Sigmoid colon (tissue), 7 donors: Measurements from ENCODE around the gene ARHGAP22. TPM values are rescaled to one million over a fixed set of nuclear protein-coding genes. Genes with fewer than 3 reads are reported as not detected.

ENCODE experiments used
- DNase-seq: peaks from one replicate; pipeline ENCODE4 v3.0.0-alpha.2; 2019
- H3K27ac ChIP-seq, 4 donors: fragments of 200-600 bp; sonication (generic); one replicate each; pipeline ENCODE4 v1.5.1; 2016 to 2019; ENCODE audit warnings: mild to moderate bottlenecking in 1 of 4
- H3K27me3 ChIP-seq, 3 donors: fragments of 200-600 bp; sonication (generic); one replicate each; pipeline ENCODE4 v1.5.1; 2019; ENCODE audit warnings: mild to moderate bottlenecking in 1 of 3
- H3K36me3 ChIP-seq, 4 donors: fragments of 200-600 bp; sonication (generic); one replicate each; pipeline ENCODE4 v1.5.1; 2016 to 2019
- H3K4me1 ChIP-seq, 4 donors: fragments of 200-600 bp; sonication (generic); one replicate each; pipeline ENCODE4 v1.5.1; 2017 to 2019
- H3K4me3 ChIP-seq, 4 donors: fragments of 200-600 bp; sonication (generic); one replicate each; pipeline ENCODE4 v1.5.1; 2017 to 2019; ENCODE audit warnings: mild to moderate bottlenecking in 2 of 4, moderate library complexity in 1 of 4
- H3K9me3 ChIP-seq, 4 donors: fragments of 200-600 bp in 3 of 4; sonication (generic) in 3 of 4; one replicate each; pipeline versions ENCODE4 v1.5.1 to v1.6.1; 2013 to 2019
- EP300 ChIP-seq, 4 donors: sonication (generic); formaldehyde crosslinking; IDR thresholded peaks; one replicate each; pipeline ENCODE4 v1.6.1; 2017; ENCODE audit warnings: antibody characterized with exemption in 4 of 4
- POLR2A ChIP-seq, 2 donors: fragments of 450-650 bp; IDR thresholded peaks; one replicate each; pipeline ENCODE4 v1.6.1; 2016; ENCODE audit warnings: antibody characterized with exemption in 2 of 2, mild to moderate bottlenecking in 2 of 2, moderate library complexity in 2 of 2
- POLR2AphosphoS5 ChIP-seq, 4 donors: sonication (generic); formaldehyde crosslinking; IDR thresholded peaks; one replicate each; pipeline ENCODE4 v1.6.1; 2017; ENCODE audit warnings: antibody characterized with exemption in 4 of 4
- WGBS, 2 donors: extraction: QIAGEN DNeasy Blood & Tissue Kit; methylation state at CpG; one replicate each; pipeline ENCODE4 v1.1.7; 2013; 5-methylcytosine and 5-hydroxymethylcytosine counted together
- intact Hi-C: fragments of 100-400 bp; cut with DNase I; formaldehyde crosslinking; loops from one replicate; pipeline ENCODE4 v1.15.1; 2023
- polyA plus RNA-seq, 3 donors: library from polyadenylated mRNA; stranded (reverse); fragments of 200-250 nt; gene quantifications; one replicate each; pipeline ENCODE4 v1.2.3, GENCODE V29; 2013
- total RNA-seq, 4 donors: library from RNA; depleted of rRNA; stranded (reverse); fragments of >200 nt; gene quantifications; one replicate each; pipeline ENCODE4 v1.1.0, GENCODE V29; 2016
- TF ChIP-seq, protein P1 (sequence below), 4 experiments: fragments of 450-650 bp in 3 of 4; fragments of 200-600 bp in 1 of 4; IDR thresholded peaks; one replicate each; pipeline ENCODE4 v1.5.1; 2016 to 2019; ENCODE audit warnings: antibody characterized with exemption in 4 of 4, mild to moderate bottlenecking in 3 of 4, moderate library complexity in 2 of 4
- donor health status: healthy with polysubstance abuse.
- donor health status: Bipolar disorder and iron deficiency.
- donor health status: healthy.

ARHGAP22 gene
- total and polyA plus RNA-seq, 7 donors: 1.2 to 6.4 (median 3.1) TPM

DNA sequence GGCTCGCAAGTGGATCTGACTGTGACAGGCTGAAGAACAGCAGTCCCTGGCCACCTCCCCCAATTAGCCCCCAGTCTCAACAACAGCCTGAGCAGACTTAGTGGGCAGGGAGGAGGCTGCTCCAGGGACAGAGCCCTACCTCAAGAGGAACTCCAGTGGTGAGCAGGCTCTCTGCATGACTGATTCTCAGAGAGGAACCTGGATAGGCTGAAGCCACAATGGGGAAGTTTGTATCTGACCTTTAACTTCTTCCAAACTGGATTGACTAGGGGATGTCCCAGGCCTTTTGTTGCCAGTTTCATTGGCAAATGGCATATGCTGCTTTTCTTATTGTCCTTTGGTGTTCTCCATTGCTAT is 93.0 kb downstream of the ARHGAP22 start:
- no peak for DNase-seq
- Histone ChIP-seq H3K4me3 (no peak overlapping the region), H3K9me3 (peaks cover 0 to 6% (median 3%) of the 10 kb centered on the region in 4 donors), H3K27me3 (no peaks in the 10 kb centered on the region), H3K4me1 (no peaks in the 10 kb centered on the region), H3K27ac (no peak overlapping the region), H3K36me3 (no peaks in the 10 kb centered on the region)
- intact Hi-C loops: no loop called here
- TF ChIP-seq POLR2A (IDR thresholded peaks at IDR 0.05) (no peak), POLR2AphosphoS5 (IDR thresholded peaks at IDR 0.05) (no peak), EP300 (IDR thresholded peaks at IDR 0.05) (no peak)
- TF ChIP-seq, protein P1, sequence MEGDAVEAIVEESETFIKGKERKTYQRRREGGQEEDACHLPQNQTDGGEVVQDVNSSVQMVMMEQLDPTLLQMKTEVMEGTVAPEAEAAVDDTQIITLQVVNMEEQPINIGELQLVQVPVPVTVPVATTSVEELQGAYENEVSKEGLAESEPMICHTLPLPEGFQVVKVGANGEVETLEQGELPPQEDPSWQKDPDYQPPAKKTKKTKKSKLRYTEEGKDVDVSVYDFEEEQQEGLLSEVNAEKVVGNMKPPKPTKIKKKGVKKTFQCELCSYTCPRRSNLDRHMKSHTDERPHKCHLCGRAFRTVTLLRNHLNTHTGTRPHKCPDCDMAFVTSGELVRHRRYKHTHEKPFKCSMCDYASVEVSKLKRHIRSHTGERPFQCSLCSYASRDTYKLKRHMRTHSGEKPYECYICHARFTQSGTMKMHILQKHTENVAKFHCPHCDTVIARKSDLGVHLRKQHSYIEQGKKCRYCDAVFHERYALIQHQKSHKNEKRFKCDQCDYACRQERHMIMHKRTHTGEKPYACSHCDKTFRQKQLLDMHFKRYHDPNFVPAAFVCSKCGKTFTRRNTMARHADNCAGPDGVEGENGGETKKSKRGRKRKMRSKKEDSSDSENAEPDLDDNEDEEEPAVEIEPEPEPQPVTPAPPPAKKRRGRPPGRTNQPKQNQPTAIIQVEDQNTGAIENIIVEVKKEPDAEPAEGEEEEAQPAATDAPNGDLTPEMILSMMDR (IDR thresholded peaks at IDR 0.05): no peak
- WGBS, 2 donors: 91 to 97% methylated on average over 1 of the region's 1 CpG

DNA sequence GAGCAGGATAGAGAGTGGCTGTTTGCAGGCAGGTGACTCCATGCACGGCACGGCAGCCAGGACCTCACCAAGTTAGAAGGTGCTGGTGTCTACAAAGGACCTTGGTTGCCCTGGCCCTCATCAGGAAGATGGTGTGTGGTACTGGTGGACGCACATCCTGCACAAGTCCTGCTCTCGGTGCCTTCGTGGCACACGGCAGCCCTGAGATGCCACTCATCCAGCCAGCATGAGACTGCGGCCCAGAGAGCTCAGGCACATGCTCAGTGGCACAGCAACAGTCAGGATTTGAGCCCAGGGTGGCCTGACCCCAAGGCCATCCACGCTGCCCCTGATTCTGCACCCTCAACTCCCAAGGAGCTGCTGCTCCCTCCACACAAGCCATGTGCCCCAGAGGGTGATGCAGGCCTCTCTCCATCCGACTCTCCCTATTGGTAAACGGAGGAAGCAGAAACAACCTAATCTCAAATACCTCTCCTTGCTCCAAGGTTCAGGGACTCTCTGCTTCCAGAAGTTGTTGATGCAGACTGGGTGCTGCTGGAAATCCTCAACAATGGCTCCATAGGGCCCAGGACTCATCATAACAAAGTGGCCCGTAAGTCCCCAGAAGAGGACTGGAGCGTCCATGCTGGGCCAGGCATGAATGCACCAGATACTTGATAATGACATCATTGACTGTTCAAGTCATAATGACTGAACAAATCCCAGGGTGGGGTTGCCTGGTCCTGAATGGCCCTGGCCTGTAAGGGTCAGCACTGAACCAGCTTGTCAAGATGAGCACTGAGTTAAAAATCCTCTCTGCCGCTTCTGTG is 93.6 kb downstream of the ARHGAP22 start:
- peak; percentile 47 for DNase-seq
- Histone ChIP-seq H3K4me3 (no peak overlapping the region), H3K4me1 (no peaks in the 10 kb centered on the region), H3K9me3 (peaks cover 0 to 6% (median 3%) of the 10 kb centered on the region in 4 donors), H3K36me3 (no peaks in the 10 kb centered on the region), H3K27me3 (no peaks in the 10 kb centered on the region), H3K27ac (no peak overlapping the region)
- intact Hi-C loops: no loop called here
- WGBS, 2 donors: 86 to 90% methylated on average over 13 of the region's 13 CpGs
- TF ChIP-seq, protein P1 (IDR thresholded peaks at IDR 0.05): no peak
- TF ChIP-seq EP300 (IDR thresholded peaks at IDR 0.05) (no peak), POLR2AphosphoS5 (IDR thresholded peaks at IDR 0.05) (no peak), POLR2A (IDR thresholded peaks at IDR 0.05) (no peak)

DNA sequence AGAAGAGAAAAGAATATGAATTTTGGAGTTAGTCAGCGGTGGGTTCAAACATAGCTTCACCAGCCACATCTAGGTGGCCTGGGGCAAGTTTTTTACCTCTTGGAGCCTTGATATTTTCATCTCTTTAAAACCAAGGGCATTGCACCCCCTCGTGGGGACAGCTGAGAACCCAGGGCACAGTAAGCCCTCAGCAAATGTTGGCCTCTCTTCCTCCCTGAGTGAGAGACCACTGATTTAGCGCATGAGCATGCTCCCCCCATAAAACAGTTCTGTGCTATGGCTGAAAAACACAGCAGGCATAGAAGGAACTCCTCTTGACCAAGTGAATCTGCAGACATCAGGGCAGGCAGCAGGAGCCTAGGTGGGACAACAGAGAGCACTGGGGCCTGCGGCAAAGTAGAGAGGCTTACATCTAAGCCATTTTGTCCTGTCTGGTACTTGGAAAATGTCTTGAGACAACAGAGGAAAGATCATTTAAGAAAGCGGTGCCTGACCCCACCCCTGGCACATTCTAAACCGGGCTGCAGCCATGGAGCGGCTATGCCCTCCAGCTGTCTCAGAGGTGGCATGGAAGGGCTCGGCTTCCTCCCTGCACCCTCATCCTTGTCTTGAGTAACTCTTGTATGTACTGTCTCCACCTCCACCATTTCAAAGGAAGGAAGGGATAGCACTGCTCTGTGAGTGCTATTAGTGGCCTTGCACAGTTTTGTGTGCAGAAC is 94.7 kb downstream of the ARHGAP22 start:
- no peaks in the 10 kb centered on the region for H3K36me3 ChIP-seq

DNA sequence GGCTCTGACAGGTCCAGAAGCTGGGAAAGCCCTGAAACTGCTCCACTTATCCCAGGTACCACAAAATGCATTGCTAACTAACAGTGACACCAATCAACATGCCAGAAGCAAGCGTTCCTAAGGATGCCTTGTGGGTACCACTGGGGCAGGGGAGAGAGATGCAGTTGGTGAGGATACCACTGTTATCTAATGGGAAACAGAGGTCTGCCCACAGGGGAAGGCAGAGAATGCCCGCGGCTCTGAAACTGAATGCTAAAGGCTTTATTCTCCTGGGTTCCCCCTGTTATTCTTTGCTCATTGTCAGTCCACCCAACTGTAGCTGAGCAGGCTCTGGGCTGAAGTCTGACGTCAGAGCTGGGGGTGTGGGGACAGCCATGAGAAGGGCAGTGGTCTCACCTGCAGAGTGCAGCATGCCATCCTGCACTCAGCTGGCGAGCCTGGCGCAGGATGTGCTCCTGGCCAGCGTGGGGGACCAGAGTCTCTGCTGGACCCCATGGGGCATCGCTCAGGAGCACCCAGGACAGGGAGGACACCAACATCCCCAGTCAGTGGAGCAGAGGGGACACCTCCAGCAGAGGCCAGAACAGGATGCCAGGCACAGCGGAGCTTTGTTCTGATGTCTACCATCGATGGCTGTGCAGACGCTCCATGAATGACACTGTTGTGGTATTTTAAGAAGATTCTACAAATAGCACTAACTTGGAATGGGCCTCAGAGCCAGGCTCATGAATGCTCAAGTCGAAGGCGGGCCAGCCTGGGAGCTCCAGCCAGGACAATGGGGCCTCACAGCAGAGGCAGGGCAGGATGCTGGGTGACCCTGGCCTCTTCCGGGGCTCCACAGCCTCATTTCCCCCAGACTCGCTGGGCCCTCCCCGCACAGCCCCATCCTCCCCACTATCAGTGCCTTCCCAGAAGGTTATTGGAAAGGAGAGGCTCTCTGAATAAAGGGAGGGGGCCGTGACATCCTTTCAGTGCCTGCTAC is 95.8 kb downstream of the ARHGAP22 start:
- Histone ChIP-seq H3K4me3 (no peak overlapping the region), H3K9me3 (peaks cover 0 to 2% (median 0%) of the 10 kb centered on the region in 4 donors), H3K27me3 (no peaks in the 10 kb centered on the region), H3K36me3 (no peaks in the 10 kb centered on the region), H3K27ac (no peak overlapping the region), H3K4me1 (no peaks in the 10 kb centered on the region)
- intact Hi-C loops: loop anchor here (10.0 kb wide), 1 partner anchor 144 kb away; no protein-coding TSS in a partner anchor
- TF ChIP-seq POLR2A (IDR thresholded peaks at IDR 0.05) (no peak), EP300 (IDR thresholded peaks at IDR 0.05) (no peak), POLR2AphosphoS5 (IDR thresholded peaks at IDR 0.05) (no peak)
- TF ChIP-seq, protein P1 (IDR thresholded peaks at IDR 0.05): no peak
- 85 to 88% methylated on average over 17 of the region's 17 CpGs for WGBS, 2 donors
- DNase-seq: peak; percentile 54

More for the DNA sequence above, 94.7 kb downstream of the ARHGAP22 start:
- H3K27ac ChIP-seq: no peak overlapping the region
- TF ChIP-seq EP300 (IDR thresholded peaks at IDR 0.05) (no peak), POLR2A (IDR thresholded peaks at IDR 0.05) (no peak), POLR2AphosphoS5 (IDR thresholded peaks at IDR 0.05) (no peak)
- TF ChIP-seq, protein P1 (IDR thresholded peaks at IDR 0.05): no peak
- 84 to 88% methylated on average over 8 of the region's 8 CpGs for WGBS, 2 donors
- no peaks in the 10 kb centered on the region for H3K4me1 ChIP-seq
- H3K27me3 ChIP-seq: no peaks in the 10 kb centered on the region
- DNase-seq: no peak
- intact Hi-C loops: loop anchor here (10.0 kb wide), 1 partner anchor 145 kb away; no protein-coding TSS in a partner anchor
- no peak overlapping the region for H3K4me3 ChIP-seq
- peaks cover 0 to 5% (median under 1%) of the 10 kb centered on the region in 4 donors for H3K9me3 ChIP-seq
